HG03378 (cell line): Measurements from ENCODE around the gene PTGER2.

Experiments used
- ATAC-seq: cut with Tn5 transposase; IDR thresholded peaks from one replicate; pipeline ENCODE4 v1.9.1; 2021; ENCODE audit warnings: mild to moderate bottlenecking, moderate library complexity; ENCODE audit not compliant: unreplicated experiment

PTGER2 gene

GRCh38 chr14:52333823-52334657 is 19.9 kb downstream of the PTGER2 start:
- no peak for ATAC-seq

GRCh38 chr14:52336241-52336640 is 22.1 kb downstream of the PTGER2 start:
- ATAC-seq: no peak

- no peak for ATAC-seq
Observed at GRCh38 chr14:52338051-52338681, 24.1 kb downstream of the PTGER2 start.

GRCh38 chr14:52339262-52339661 is 25.1 kb downstream of the PTGER2 start:
- ATAC-seq: no peak

GRCh38 chr14:52342849-52343596 is 28.9 kb downstream of the PTGER2 start:
- ATAC-seq: no peak

GRCh38 chr14:52346778-52347177 is 32.7 kb downstream of the PTGER2 start:
- ATAC-seq: no peak

GRCh38 chr14:52348279-52348678 is 34.2 kb downstream of the PTGER2 start:
- ATAC-seq: no peak

GRCh38 chr14:52348776-52349175 is 34.7 kb downstream of the PTGER2 start:
- ATAC-seq: no peak

- ATAC-seq: no peak
Observed at GRCh38 chr14:52349731-52350130, 35.6 kb downstream of the PTGER2 start.

GRCh38 chr14:52350445-52350844 is 36.3 kb downstream of the PTGER2 start:
- no peak for ATAC-seq

GRCh38 chr14:52351233-52352060 is 37.3 kb downstream of the PTGER2 start:
- ATAC-seq: peak; percentile 30

GRCh38 chr14:52352061-52352491 is 38.0 kb downstream of the PTGER2 start:
- peak; percentile 86 for ATAC-seq

GRCh38 chr14:52352569-52352968 is 38.5 kb downstream of the PTGER2 start:
- ATAC-seq: no peak

GRCh38 chr14:52354242-52354641 is 40.1 kb downstream of the PTGER2 start:
- no peak for ATAC-seq

GRCh38 chr14:52355016-52355431 is 40.9 kb downstream of the PTGER2 start:
- ATAC-seq: no peak

- no peak for ATAC-seq
Observed at GRCh38 chr14:52355526-52355925, 41.4 kb downstream of the PTGER2 start.

GRCh38 chr14:52356025-52356424 is 41.9 kb downstream of the PTGER2 start:
- no peak for ATAC-seq

- ATAC-seq: no peak
Observed at GRCh38 chr14:52360831-52361230, 46.7 kb downstream of the PTGER2 start.

- no peak for ATAC-seq
Observed at GRCh38 chr14:52363041-52363704, 49.1 kb downstream of the PTGER2 start.

- ATAC-seq: no peak
Observed at GRCh38 chr14:52363961-52364360, 49.8 kb downstream of the PTGER2 start.
